Neural progenitor cell (in vitro differentiated cells): Measurements from ENCODE around the gene POP7.

ENCODE experiments used
- CTCF ChIP-seq: fragments of 200-600 bp; sonication (generic); IDR thresholded peaks from 2 replicates; pipeline ENCODE4 v1.5.1; 2017; ENCODE audit warnings: antibody characterized with exemption, mild to moderate bottlenecking
- EZH2 ChIP-seq: fragments of 200-600 bp; sonication (generic); IDR thresholded peaks from 2 replicates; pipeline ENCODE4 v1.6.1; 2017; ENCODE audit warnings: antibody characterized with exemption, mild to moderate bottlenecking, moderate library complexity
- EZH2phosphoT487 ChIP-seq: fragments of 200-600 bp; sonication (generic); IDR thresholded peaks from 2 replicates; pipeline ENCODE4 v1.6.1; 2017; ENCODE audit warnings: antibody characterized with exemption

- no peak for TF ChIP-seq CTCF
- no peak for TF ChIP-seq EZH2
- no peak for TF ChIP-seq EZH2phosphoT487
Measured at GRCh38 chr7:100728196-100728595, 22.3 kb downstream of the POP7 start.
